SIG-M5 treated with dmso at 0.1 percent for 504 hours (cell line): ENCODE results near the gene ZCCHC3.
"Not testable (repeated sequence)": the region's sequence is repeated elsewhere in the genome, so short reads cannot be mapped to it uniquely, and the experiment has no call there.

ENCODE experiments used
- DNase-seq: peaks from one replicate; lab custom pipeline; 2025; ENCODE audit not compliant: unreplicated experiment; lab: John Stamatoyannopoulos, UW

ZCCHC3 gene

DNA sequence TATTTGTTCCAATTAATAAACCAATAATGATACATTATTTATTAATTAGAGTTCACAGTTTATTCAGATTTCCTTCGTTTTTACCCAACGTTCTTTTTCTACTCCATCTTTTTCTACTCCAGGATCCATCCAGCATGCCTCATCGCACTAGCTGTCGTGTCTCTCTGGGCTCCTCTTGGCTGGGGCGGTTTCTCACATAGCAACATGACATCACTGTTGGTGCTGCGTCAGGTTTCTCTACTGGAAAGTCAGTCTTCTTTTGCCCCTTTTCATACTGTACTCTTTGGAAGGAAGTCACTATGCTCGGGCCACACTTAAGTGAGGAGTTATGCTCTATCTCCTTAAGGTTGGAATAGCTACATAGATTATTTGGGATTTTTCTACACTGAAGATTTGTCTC lies 14.2 kb downstream of the ZCCHC3 start:
- no peak for DNase-seq

DNA sequence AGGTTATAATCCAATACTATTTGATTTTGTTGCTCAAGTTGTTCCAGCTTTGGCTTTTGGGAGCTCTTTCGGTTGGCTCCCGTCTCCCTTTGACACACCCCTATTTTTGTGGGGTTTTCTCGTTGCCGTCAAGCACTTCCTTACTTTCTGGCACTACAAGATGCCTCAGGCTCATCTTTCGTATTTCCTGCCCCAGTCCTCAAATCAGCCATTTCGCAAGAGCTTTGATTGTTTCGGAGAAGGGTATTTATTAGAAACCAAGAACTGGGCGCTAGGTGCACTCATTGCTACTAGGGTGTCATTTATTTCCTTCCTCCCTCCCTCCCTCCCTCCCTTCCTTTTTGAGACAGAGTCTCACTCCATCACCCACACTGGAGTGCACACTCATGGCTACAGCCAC lies 14.7 kb downstream of the ZCCHC3 start:
- DNase-seq: no peak

DNA sequence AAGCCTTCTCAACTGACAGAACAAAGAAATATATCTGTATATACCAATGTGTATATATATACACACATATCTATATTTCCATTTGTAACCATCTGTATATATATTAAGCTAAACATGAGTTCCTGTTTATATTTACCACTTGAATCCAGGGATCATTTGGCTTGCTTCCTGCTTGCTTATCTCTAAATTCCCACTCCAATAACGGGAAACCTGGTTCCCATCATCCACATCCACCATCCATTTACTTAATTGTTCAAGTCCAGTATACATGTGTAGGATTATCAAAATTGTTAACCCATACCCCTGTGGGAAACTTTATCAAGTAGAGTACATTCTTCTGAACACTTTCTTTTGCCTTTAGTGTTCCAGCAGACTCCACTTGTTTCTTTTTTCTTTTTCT lies 15.5 kb downstream of the ZCCHC3 start:
- no peak for DNase-seq

- DNase-seq: no peak
Observed at GRCh38 chr20:313402-313801, 16.0 kb downstream of the ZCCHC3 start.

DNA sequence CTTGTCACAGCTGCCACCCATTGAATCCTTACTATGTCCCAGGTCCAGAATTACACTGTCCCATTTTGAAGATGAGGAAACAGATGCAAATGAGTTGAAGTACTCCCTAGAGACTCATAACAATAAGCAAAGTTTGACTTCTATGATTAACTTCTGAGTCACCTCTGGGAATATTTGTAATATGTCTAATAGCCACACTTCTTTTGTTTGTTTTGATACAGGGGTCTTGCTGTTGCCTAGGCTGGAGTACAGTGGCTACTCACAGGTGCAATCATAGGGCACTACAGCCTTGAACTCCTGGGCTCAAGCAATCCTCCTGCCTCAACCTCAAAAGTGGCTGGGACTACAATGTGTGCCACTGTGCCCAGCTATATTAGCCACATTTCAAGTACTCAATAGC lies 16.6 kb downstream of the ZCCHC3 start:
- no peak for DNase-seq

DNA sequence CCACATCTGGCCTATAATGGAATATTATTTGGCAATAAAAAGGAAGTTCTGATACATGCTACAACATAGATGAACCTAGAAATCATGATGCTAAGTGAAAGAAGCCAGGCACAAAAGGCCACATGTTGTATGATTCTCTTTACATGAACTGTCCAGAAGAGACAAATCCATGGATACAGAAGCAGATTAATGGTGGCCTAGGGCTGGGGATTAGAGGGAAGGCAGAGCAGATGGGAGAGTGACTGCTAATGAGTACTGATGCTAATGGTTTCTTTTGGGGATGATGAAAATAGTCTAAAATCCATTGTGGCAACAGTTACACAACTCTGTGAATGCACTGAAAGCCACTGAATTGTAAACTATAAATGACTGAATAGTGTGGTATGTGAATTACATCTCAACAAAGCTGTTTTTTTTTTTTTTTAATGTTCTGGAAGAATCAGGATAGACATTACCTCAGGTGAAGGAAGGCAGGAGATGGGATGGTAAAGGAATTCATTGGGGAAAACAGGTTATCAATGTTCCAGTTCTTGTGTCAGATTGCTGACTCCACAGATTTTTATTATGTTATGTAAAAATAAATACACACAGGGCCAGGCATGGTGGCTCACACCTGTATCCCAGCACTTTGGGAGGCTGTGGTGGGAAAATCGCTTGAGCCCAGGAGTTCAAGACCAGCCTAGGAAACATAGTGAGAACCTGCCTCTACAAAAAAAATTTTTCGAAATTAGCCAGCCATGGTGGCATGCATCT lies 19.1 kb downstream of the ZCCHC3 start:
- DNase-seq: no peak

GRCh38 chr20:324177-325044 lies 27.0 kb downstream of the ZCCHC3 start:
- DNase-seq: peak; percentile 89

DNA sequence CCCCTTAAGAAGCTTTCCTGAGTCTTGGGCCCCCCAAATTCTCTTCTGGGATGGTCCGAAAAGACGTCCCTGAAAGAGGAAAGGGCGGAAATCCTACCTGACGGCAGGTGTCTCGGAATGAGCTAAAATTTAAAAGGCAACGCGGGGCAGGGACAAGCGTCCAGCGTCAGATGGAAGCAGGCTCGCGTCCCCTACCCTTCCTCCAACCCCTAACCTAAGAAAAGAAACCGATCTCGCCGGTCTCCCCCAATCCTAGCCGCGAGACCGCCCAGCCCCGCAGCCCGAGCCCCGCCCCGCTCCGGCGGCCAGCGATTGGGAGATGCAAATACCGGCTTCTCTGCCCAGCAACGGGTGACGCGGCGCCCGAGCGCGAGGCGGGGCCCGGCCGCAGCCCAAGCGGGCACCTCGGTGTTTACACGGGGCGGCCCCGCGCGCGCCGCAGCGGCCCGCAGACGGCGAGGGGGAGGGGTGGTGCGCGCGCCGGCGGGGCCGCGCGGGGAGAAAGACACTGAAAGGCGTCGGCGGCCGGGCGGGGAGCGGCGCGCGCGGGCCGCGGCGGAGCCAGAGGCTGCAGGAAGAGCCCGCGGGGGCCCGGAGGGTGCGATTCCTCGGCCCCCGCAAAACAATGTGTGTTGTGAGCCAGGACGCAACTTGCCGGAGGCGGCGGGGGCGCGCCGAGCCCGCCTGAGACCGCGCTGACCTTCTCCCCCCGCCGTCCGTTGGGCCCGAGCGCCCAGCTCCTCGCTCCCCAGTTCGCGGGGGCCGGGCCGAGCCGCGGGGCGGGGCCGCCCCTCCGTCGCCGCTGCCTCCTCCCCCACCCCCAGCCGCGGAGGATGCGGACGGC lies 27.9 kb downstream of the ZCCHC3 start, which contains the start of gene SOX12:
SOX12 (plus strand) TSS at position 508 of the 844 bp plus-strand sequence. CDS start 373 bp downstream, outside the sequence.
- peak; percentile 94 for DNase-seq

GRCh38 chr20:325889-326644 lies 28.7 kb downstream of the ZCCHC3 start:
- DNase-seq: peak; percentile 53

GRCh38 chr20:326645-327185 lies 29.3 kb downstream of the ZCCHC3 start:
- no peak for DNase-seq

DNA sequence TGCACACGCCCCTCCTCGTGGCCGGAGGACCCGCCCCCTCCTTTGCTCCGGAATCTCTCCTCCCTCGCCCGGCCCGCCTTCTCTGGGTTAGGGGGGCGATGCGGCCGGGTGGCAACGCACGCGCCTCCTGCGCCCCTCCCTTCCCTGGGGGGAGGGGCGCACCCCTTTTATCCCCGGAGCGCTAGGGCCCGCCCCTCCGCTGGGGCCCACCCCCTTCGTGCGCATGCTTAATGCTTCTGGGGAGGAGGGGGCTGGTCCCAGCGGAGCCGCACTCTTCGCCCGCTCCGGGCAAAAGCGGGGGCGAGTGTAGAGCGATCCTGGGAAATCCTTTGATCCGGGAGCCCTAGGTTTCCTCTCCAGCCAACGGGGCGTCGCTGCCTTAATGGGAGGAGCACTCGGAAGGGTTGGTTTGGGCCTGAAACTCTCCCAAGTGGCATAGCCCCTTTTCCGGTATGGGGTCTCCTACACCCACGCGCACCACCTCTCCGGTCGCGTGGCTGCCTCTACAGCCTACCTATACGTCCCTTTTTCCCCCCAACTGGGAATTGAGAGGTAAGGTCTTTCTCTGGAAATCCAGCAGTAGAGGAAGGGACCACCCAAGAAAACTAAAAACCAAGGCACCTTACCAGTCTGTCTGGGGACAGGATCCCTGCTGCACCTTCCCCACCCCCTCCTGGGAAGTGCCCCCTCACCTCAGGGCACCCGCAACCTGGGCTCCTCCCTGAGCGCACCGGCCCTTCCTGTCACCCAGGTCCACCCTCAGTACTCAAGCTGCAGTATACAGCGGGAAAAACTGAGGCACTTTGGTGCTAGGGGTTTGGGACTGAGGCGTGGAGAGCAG lies 30.0 kb downstream of the ZCCHC3 start:
- peak; percentile 93 for DNase-seq

DNA sequence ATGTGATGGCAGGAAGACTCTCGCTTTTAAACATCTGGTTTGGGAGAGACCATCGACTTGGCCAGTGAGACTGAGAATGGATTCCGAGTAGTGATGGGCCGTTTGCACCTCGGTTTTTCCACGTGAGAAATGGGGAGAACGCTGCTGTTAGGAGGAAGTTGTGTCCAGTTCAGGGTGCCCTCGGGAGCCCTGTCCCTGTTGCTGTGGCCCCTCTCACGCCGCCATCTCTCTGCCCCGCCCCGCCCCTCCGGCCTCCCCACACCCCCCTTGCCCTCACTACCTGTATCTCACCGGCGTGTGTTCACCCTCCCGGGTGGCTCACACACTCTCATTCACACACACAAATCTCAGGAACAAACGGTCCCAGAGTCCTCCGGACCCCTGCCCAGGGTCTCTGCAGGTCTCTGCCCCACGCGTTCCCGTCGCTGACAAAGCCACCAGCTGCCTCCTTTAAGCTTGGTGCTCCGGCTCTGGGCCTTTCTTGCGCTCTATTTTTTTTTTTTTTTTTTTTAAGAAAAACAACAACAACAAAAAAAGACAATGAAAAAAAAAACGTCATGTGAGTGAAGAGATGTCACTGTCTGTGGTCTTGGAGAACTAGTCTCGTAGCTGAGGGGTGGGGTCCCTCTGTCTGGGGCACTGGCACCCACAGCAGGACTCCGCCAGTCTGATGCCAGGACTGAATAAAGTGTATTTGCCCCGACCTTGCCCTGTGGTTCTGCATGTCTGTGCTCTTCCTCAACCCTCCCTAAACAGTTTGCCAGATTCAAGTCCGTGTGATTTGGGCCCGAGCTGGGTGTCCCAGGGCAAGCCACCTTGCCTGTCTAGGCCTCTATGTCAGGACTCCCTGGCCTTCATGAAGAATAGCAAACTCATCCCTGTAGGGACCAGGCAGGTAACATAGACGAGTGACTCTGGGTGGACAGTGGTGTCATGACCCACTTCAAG lies 30.9 kb downstream of the ZCCHC3 start:
- no peak for DNase-seq

DNA sequence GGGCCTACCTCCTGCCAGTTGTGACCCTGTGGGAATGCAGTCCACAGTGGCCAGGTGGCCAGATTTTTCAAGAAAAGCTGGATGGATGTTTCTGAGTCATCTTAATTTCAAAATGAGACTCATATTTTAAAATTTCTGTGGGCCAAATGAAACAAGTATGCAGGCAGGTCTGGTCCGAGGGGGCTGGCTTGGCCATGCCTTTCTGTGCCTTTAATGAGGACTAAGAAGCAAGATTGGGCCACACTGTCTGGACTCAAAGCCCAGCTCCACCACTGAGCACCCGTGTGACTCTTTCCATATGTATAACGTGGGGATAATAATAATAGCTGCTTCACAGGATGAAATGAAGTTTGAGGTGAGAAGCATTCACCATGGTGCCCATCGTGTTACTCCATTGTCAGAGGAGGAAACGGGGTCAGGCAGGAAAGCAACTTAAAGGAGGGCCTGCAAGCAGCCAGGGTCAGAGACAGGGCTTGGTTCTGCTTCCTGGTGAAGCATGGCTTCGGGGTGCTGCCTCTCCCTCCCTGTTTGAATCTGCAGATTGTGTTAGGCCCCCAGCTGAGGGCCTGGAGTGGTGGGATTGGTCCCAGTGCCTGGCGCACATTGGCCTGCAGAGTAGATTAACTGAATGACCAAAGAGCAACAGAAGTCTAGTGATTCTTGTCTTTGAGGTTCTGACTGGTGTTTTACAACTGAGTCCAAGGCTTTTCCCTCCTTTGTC lies 31.8 kb downstream of the ZCCHC3 start:
- no peak for DNase-seq

DNA sequence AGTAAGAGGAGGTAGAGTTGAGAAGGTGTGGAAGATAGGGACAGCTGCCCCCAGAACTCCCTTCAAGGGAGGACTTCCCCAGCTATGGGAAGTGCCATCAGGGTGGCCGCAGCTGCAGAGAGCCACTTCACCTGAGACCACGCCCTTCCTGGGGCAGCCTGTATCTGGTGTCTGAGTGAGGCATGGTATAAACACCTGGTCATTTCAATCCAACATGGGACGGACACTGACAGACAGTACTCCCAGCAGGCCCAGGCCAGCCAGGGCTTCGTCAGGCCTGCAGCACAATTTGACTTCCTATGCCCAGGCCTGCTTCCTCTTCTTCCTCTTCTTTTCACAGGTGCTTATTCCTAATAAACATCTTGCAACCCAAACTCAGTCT lies 32.5 kb downstream of the ZCCHC3 start:
- no peak for DNase-seq

- DNase-seq: peak; percentile 94
Observed at GRCh38 chr20:330233-331149, 33.1 kb downstream of the ZCCHC3 start.

DNA sequence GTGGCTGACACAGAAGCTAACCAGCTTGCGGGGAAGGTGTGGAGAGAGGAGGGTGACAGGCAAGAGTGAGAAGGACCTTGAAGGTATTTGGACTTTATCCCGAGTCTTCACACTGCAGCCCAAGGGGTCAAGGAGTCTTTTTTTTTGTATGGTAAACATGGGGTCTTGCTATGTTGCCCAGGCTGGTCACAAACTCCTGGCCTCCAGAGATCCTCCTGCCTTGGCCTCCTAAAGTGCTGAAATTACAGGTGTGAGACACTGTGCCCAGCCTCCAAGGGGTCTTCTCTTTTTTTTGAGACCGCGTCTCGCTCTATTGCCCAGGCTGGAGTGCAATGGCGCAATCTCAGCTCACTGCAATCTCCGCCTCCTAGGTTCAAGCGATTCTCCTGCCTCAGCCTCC lies 37.2 kb downstream of the ZCCHC3 start:
- no peak for DNase-seq

DNA sequence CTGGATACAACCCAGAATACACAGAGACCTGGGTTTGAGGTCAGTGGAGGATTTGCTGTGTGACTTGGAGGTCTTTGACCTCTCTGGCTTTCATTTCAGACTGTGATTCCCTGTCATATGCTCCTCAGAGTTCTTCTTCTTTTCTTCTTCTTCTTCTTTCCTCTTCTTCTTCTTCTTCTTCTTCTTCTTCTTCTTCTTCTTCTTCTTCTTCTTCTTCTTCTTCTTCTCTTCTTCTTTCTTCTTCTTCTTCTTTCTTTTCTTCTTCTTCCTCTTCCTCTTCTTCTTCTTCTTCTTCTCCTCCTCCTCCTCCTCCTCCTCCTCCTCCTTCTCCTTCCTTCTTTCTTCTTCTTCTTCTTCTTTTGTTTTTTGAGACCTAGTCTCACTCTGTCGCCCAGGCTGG lies 38.7 kb downstream of the ZCCHC3 start:
- DNase-seq: not testable (repeated sequence)
